Psoas muscle (tissue), 8 donors: ENCODE data around the gene WIPF3. TPM values are rescaled to one million over a fixed set of nuclear protein-coding genes. Genes with fewer than 3 reads are reported as not detected.
"Not testable (repeated sequence)": the region's sequence is repeated elsewhere in the genome, so short reads cannot be mapped to it uniquely, and the experiment has no call there.

Source experiments
- ATAC-seq, 4 donors: fragments of 200-7000 bp; cut with Tn5 transposase; one replicate each; pipeline ENCODE4 v1.9.1; 2020; ENCODE audit warnings: moderate library complexity in 3 of 4, mild to moderate bottlenecking in 2 of 4
- DNase-seq, 2 donors: peaks; one replicate each; pipeline ENCODE4 v3.0.0-alpha.2; 2020
- H3K27ac ChIP-seq: fragments of 200-600 bp; one replicate; pipeline ENCODE4 v1.8.0; 2022
- H3K27me3 ChIP-seq, 3 donors: fragments of 200-600 bp in 1 of 3; one replicate each; pipeline versions ENCODE4 v1.6.1 to v1.8.0; 2013 to 2022; ENCODE audit warnings: low read length in 2 of 3, mild to moderate bottlenecking in 2 of 3, moderate library complexity in 1 of 3; ENCODE audit not compliant: insufficient read depth in 3 of 3
- H3K36me3 ChIP-seq, 2 donors: fragments of 200-600 bp in 1 of 2; one replicate each; pipeline versions ENCODE4 v1.6.1 to v1.8.0; 2013 to 2022; ENCODE audit warnings: low read depth in 1 of 2, mild to moderate bottlenecking in 1 of 2, moderate library complexity in 1 of 2; ENCODE audit not compliant: insufficient read depth in 1 of 2
- H3K4me1 ChIP-seq: fragments of 200-600 bp; one replicate; pipeline ENCODE4 v1.8.0; 2022
- H3K4me3 ChIP-seq: fragments of 200-600 bp; one replicate; pipeline ENCODE4 v1.8.0; 2022; ENCODE audit warnings: mild to moderate bottlenecking
- H3K9me3 ChIP-seq: fragments of 200-600 bp; one replicate; pipeline ENCODE4 v1.8.0; 2022
- WGBS, 3 donors: extraction: QIAGEN DNeasy Blood & Tissue Kit; methylation state at CpG; one replicate each; pipeline versions ENCODE4 v1.1.6 to v1.1.7; 2013; 5-methylcytosine and 5-hydroxymethylcytosine counted together
- intact Hi-C, 2 donors: fragments of 100-400 bp; cut with DNase I; formaldehyde crosslinking; loops; one replicate each; pipeline versions ENCODE4 v1.11.0 to v1.14.2; 2022
- polyA plus RNA-seq, 3 donors: library from polyadenylated mRNA; stranded (reverse); fragments of 200-250 nt; gene quantifications; one replicate each; pipeline ENCODE4 v1.2.3, GENCODE V29; 2013
- total RNA-seq, 4 donors: library from RNA; stranded (reverse); fragmentation: NEBNext Ultra II Directional in 2 of 4; extraction: Animal tissue kit (Norgen Biotek cat#: 25700) in 2 of 4; gene quantifications; one replicate each; pipeline versions ENCODE4 v1.2.1 to v1.2.4, GENCODE V29; 2021 to 2023
- TF ChIP-seq, protein P1 (sequence below): fragments of 200-600 bp; IDR thresholded peaks from one replicate; pipeline ENCODE4 v1.8.0; 2022; ENCODE audit warnings: antibody characterized with exemption
- donor health status: healthy with polysubstance abuse.
- donor health status: DM: no; HTN: no; CAD: no; lungs with moderate emphysema.
- donor health status: Bipolar disorder and iron deficiency.
- donor health status: healthy.
- donor health status: DM: yes; HTN: yes; CAD: no.
- donor health status: DM: no; HTN: no; CAD: no.
- donor health status: DM: no; HTN: no; CAD: no.
- donor health status: DM: yes; HTN: yes; CAD: no.

WIPF3 gene
- total and polyA plus RNA-seq, 7 donors: 3.3 to 30.7 (median 18.5) TPM

DNA sequence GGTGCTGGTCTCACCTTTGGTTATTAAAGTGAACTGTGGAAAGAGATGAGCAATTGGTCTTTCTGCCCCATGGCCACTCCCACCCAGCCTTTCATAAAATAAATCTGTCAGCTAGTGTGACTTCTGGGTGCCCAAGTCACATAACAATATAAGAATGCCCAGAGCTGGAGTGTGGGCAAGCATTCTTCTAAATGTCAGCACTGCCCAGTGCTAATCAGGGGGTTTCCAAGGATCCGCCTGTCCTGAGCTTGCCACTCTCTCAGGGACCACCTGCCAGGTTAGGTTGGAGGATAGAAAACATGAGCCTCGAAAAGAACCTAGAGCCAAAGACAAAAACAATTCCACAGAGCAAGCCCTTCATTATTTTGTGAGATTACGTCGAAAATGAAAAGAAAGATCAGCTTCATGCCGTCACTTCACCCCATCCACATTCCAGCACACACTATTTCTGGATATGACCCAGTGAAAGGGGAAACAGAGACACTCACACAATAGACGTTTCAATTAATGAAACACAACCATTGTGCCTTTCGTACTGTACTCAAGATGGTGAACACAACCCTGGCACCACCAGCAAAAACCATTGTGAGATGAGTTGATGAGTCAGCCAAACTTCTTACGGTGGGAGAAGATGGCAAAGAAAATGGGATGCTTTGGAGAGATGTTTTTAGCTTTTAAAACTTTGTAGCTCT is 152.5 kb downstream of the WIPF3 start:
- H3K27ac ChIP-seq: no peak overlapping the region
- DNase-seq: no peak
- H3K4me1 ChIP-seq: no peaks in the 10 kb centered on the region
- no peak overlapping the region for H3K4me3 ChIP-seq
- H3K36me3 ChIP-seq: no peaks in the 10 kb centered on the region
- no peaks in the 10 kb centered on the region for H3K27me3 ChIP-seq
- H3K9me3 ChIP-seq: no peaks in the 10 kb centered on the region
- intact Hi-C loops: no loop called here
- TF ChIP-seq, protein P1, sequence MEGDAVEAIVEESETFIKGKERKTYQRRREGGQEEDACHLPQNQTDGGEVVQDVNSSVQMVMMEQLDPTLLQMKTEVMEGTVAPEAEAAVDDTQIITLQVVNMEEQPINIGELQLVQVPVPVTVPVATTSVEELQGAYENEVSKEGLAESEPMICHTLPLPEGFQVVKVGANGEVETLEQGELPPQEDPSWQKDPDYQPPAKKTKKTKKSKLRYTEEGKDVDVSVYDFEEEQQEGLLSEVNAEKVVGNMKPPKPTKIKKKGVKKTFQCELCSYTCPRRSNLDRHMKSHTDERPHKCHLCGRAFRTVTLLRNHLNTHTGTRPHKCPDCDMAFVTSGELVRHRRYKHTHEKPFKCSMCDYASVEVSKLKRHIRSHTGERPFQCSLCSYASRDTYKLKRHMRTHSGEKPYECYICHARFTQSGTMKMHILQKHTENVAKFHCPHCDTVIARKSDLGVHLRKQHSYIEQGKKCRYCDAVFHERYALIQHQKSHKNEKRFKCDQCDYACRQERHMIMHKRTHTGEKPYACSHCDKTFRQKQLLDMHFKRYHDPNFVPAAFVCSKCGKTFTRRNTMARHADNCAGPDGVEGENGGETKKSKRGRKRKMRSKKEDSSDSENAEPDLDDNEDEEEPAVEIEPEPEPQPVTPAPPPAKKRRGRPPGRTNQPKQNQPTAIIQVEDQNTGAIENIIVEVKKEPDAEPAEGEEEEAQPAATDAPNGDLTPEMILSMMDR: no peak
- 83 to 93% (median 88%) methylated on average over 8 of the region's 8 CpGs for WGBS, 3 donors
- ATAC-seq: no peak

DNA sequence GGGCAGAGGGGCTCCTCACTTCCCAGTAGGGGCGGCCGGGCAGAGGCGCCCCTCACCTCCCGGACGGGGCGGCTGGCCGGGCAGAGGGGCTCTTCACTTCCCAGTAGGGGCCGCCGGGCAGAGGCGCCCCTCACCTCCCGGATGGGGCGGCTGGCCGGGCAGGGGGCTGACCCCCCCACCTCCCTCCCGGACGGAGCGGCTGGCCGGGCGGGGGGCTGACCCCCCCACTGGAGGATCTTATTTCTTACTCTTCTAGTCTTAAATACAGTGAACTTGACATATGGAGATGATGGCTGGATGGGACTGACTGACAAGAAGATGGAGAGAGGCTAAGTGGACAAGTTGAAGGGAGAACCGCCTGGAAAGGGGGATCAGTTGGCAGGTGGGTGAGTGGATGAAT is 155.3 kb downstream of the WIPF3 start:
- H3K36me3 ChIP-seq, H3K4me1 ChIP-seq, H3K9me3 ChIP-seq, H3K27ac ChIP-seq, ATAC-seq, DNase-seq, intact Hi-C loops, H3K27me3 ChIP-seq, H3K4me3 ChIP-seq: not testable (repeated sequence)
- WGBS, 3 donors: 96 to 98% (median 96%) methylated on average over 4 to 19 of the region's 19 CpGs

DNA sequence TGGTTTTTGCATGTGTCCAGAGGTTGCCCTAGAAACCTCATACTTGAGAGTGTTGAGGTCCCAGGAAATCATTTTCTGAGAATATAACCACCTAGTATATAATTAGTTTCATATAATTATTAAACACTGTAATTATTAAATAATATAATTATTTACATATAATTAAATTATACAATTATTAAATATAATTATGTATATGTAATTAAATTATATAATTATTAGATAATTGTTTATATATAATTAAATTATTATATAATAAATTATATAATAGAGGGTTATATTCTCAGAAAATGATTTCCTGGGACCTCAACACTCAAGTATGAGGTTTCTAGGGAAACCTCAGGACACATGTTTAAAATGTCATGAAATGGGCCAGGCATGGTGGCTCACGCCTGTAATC is 155.7 kb downstream of the WIPF3 start:
- H3K27me3 ChIP-seq: no peaks in the 10 kb centered on the region
- WGBS, 3 donors: 95 to 100% (median 97%) methylated on average over 1 of the region's 1 CpG

GRCh38 chr7:29965030-29965429 is 158.7 kb downstream of the WIPF3 start:
- H3K27ac ChIP-seq: no peak overlapping the region
- ATAC-seq: no peak
- TF ChIP-seq, protein P1: no peak

More for the DNA sequence above, 155.7 kb downstream of the WIPF3 start:
- ATAC-seq: no peak
- intact Hi-C loops: no loop called here
- Histone ChIP-seq H3K9me3 (no peaks in the 10 kb centered on the region), H3K27ac (no peak overlapping the region), H3K4me1 (no peaks in the 10 kb centered on the region), H3K36me3 (no peaks in the 10 kb centered on the region), H3K4me3 (no peak overlapping the region)
- TF ChIP-seq, protein P1: no peak
- no peak for DNase-seq

More at GRCh38 chr7:29965030-29965429, 158.7 kb downstream of the WIPF3 start:
- no peaks in the 10 kb centered on the region for H3K9me3 ChIP-seq
- intact Hi-C loops: no loop called here
- no peaks in the 10 kb centered on the region for H3K4me1 ChIP-seq
- no peak for DNase-seq
- H3K36me3 ChIP-seq: no peaks in the 10 kb centered on the region
- no peaks in the 10 kb centered on the region for H3K27me3 ChIP-seq
- WGBS, 3 donors: 68 to 74% (median 73%) methylated on average over 3 of the region's 3 CpGs
- H3K4me3 ChIP-seq: no peak overlapping the region

Other genes starting within 250 kb of the WIPF3 start
- gene PRR15, start 242.7 kb upstream of the WIPF3 start, total RNA-seq: under 1 TPM in 2 of 4 donors, not detected in 2; 0.13 to 0.32 TPM
- under 1 TPM in 2 of 3 donors, not detected in 1; 0.05 to 0.08 TPM for gene PRR15, start 242.7 kb upstream of the WIPF3 start, polyA plus RNA-seq
- 1 to 10 TPM; 2.6 to 6.7 (median 3.3) TPM for gene SCRN1, start 183.3 kb downstream of the WIPF3 start, total RNA-seq
- gene SCRN1, start 183.3 kb downstream of the WIPF3 start, polyA plus RNA-seq: 1 to 10 TPM in 2 of 3 donors, under 1 TPM in 1; 0.80 to 1.3 (median 1.2) TPM
- 1 to 10 TPM; 4.1 to 5.0 (median 4.5) TPM for gene FKBP14, start 220.2 kb downstream of the WIPF3 start, total RNA-seq
- gene FKBP14, start 220.2 kb downstream of the WIPF3 start, polyA plus RNA-seq: 1 to 10 TPM in 2 of 3 donors, under 1 TPM in 1; 0.97 to 4.6 (median 2.6) TPM
- 1 to 10 TPM; 3.7 to 4.0 (median 3.7) TPM for gene PLEKHA8, start 221.9 kb downstream of the WIPF3 start, total RNA-seq
- gene PLEKHA8, start 221.9 kb downstream of the WIPF3 start, polyA plus RNA-seq: 1 to 10 TPM; 1.3 to 3.0 (median 1.5) TPM